ENCODE results near the gene GADD45A. TPM values are rescaled to one million over a fixed set of nuclear protein-coding genes. Genes with fewer than 3 reads are reported as not detected.

GADD45A gene
- total RNA-seq, 1 experiment from 2014 or later = 34.5 TPM

- no peaks in the 10 kb centered on the region for H3K9me3 Mint-ChIP-seq
- peak overlapping the region; percentile 88 for H3K4me3 Mint-ChIP-seq
- ATAC-seq (no peak), DNase-seq (ENCODE audit: low spot score) (no peak)
- H3K27ac Mint-ChIP-seq = peak overlapping the region; percentile 17; the same call in 1 of the 2 replicates
- ChIA-PET POLR2A (interaction anchor here (0.6 to 2.1 kb wide), 18 partner anchors 8 to 819 kb away, joined by 3 to 17 read pairs (median 5); no protein-coding TSS in a partner anchor), CTCF (interaction anchor here (0.5 to 3.6 kb wide), 24 partner anchors 10 to 689 kb away, joined by 3 to 46 read pairs (median 4); no protein-coding TSS in a partner anchor)
- TF ChIP-seq ZNF138 (CRISPR knock-in tag; conservative IDR thresholded peaks at IDR 0.05) (no peak), ZNF317 (CRISPR knock-in tag; IDR thresholded peaks at IDR 0.05; ENCODE audit: borderline replicate concordance, low read depth) (no peak), ESRRA (CRISPR knock-in tag; IDR thresholded peaks at IDR 0.05; ENCODE audit: borderline replicate concordance) (no peak), CBFB (CRISPR knock-in tag; IDR thresholded peaks at IDR 0.05; ENCODE audit: low read depth) (no peak), CDX4 (CRISPR knock-in tag; IDR thresholded peaks at IDR 0.05; ENCODE audit: borderline replicate concordance) (no peak)
- no peaks in the 10 kb centered on the region for H3K27me3 Mint-ChIP-seq (ENCODE audit: low read depth)
- peaks cover 28% of the 10 kb centered on the region for H3K4me1 Mint-ChIP-seq
- H3K36me3 Mint-ChIP-seq = peaks cover 13% of the 10 kb centered on the region
These were observed 405 bp upstream of the GADD45A start for GRCh38 chr1:67684526-67685066.

DNA sequence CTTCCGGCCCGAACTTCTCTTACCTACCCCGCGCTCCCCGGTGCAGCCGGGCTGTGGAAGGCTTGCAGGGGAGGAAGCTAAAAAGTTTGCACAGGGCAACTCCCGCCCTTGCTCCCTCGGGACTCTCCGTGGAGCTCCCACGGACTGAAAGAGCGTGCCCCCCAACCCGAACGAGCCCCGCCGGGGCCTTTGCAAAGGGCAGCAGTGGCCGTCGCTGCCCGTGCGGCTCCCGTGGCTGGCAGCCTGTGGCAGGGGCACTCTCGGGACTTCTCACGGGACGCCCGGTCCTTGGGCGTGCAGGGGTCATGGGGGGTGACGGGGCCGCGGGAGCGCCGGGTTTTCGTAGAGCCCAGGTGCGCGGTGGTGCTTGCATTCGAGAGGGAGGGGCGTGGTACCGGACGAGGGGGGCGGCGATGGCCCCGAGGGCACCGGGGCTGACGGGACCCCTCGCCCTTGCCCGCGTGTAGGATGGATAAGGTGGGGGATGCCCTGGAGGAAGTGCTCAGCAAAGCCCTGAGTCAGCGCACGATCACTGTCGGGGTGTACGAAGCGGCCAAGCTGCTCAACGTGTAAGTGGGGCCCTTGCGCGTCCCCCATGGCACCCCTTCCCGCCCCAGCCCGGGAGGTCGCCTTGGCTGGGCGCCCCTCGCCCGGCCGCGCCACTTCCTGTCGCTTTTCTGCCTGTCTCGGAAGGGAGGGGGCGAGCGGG lies 711 bp downstream of the GADD45A start:
- POLR2A ChIA-PET = interaction anchor here (0.6 to 2.1 kb wide), 19 partner anchors 9 to 338 kb away, joined by 3 to 17 read pairs (median 5); no protein-coding TSS in a partner anchor
- Mint-ChIP-seq H3K27me3 (ENCODE audit: low read depth) (no peaks in the 10 kb centered on the region), H3K4me1 (peaks cover 28% of the 10 kb centered on the region), H3K9me3 (no peaks in the 10 kb centered on the region), H3K27ac (no peak overlapping the region; the same call in 1 of the 2 replicates), H3K4me3 (peak overlapping the region; percentile 88), H3K36me3 (peaks cover 13% of the 10 kb centered on the region)
- DNase-seq (ENCODE audit: low spot score) (peak; percentile 58), ATAC-seq (peak; percentile 0; the same call in 1 of the 2 replicates)
- CTCF ChIA-PET = interaction anchor here (0.6 to 3.6 kb wide), 20 partner anchors 9 to 690 kb away, joined by 3 to 46 read pairs (median 5); no protein-coding TSS in a partner anchor
- TF ChIP-seq SMAD4 (CRISPR knock-in tag; IDR thresholded peaks at IDR 0.05) (no peak), PRDM15 (CRISPR knock-in tag; IDR thresholded peaks at IDR 0.05) (peak; percentile 85), IRF2 (CRISPR knock-in tag; IDR thresholded peaks at IDR 0.05; ENCODE audit: borderline replicate concordance, low read depth) (0 out of 2 replicates have a peak, but pooled peaks have one; percentile 20), PRRX2 (CRISPR knock-in tag; IDR thresholded peaks at IDR 0.05) (no peak), CREM (CRISPR knock-in tag; IDR thresholded peaks at IDR 0.05) (0 out of 2 replicates have a peak, but pooled peaks have one; percentile 51), ZNF671 (CRISPR knock-in tag; IDR thresholded peaks at IDR 0.05) (no peak), ETV6 (CRISPR knock-in tag; IDR thresholded peaks at IDR 0.05) (no peak), KAT7 (CRISPR knock-in tag; IDR thresholded peaks at IDR 0.05; ENCODE audit: borderline replicate concordance) (0 out of 2 replicates have a peak, but pooled peaks have one; percentile 65), NFE2L1 (CRISPR knock-in tag; IDR thresholded peaks at IDR 0.05) (peak; percentile 15; the same call in 1 of the 2 replicates), HMGXB4 (CRISPR knock-in tag; IDR thresholded peaks at IDR 0.05) (peak; percentile 43; the same call in 1 of the 2 replicates), OVOL2 (CRISPR knock-in tag; IDR thresholded peaks at IDR 0.05; ENCODE audit: borderline replicate concordance) (no peak), TEAD4 (CRISPR knock-in tag; IDR thresholded peaks at IDR 0.05) (0 out of 2 replicates have a peak, but pooled peaks have one; percentile 11), TCF7 (CRISPR knock-in tag; IDR thresholded peaks at IDR 0.05; ENCODE audit: low read depth) (peak; percentile 35; the same call in 1 of the 2 replicates)
- TF ChIP-seq, protein P1, sequence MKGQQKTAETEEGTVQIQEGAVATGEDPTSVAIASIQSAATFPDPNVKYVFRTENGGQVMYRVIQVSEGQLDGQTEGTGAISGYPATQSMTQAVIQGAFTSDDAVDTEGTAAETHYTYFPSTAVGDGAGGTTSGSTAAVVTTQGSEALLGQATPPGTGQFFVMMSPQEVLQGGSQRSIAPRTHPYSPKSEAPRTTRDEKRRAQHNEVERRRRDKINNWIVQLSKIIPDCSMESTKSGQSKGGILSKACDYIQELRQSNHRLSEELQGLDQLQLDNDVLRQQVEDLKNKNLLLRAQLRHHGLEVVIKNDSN (CRISPR knock-in tag; IDR thresholded peaks at IDR 0.05) = no peak
- TF ChIP-seq, protein P2, sequence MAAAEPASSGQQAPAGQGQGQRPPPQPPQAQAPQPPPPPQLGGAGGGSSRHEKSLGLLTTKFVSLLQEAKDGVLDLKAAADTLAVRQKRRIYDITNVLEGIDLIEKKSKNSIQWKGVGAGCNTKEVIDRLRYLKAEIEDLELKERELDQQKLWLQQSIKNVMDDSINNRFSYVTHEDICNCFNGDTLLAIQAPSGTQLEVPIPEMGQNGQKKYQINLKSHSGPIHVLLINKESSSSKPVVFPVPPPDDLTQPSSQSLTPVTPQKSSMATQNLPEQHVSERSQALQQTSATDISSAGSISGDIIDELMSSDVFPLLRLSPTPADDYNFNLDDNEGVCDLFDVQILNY (CRISPR knock-in tag; IDR thresholded peaks at IDR 0.05) = peak; percentile 64

All from WTC11 (cell line).